GM18868 (cell line): ENCODE results near the gene CIDEA.
A peak's percentile ranks its signal among the peaks of the same experiment; 100 is the strongest.

ENCODE experiments used
- ATAC-seq: cut with Tn5 transposase; IDR thresholded peaks from one replicate; pipeline ENCODE4 v1.9.1; 2021; ENCODE audit warnings: mild to moderate bottlenecking, moderate library complexity; ENCODE audit not compliant: unreplicated experiment

The CIDEA gene

GRCh38 chr18:12296087-12296403 is 41.9 kb downstream of the CIDEA start:
- ATAC-seq = no peak

GRCh38 chr18:12296457-12296856 is 42.3 kb downstream of the CIDEA start:
- no peak for ATAC-seq

- no peak for ATAC-seq
Observed at GRCh38 chr18:12299862-12300261, 45.7 kb downstream of the CIDEA start.

GRCh38 chr18:12301263-12302005 is 47.3 kb downstream of the CIDEA start:
- no peak for ATAC-seq

- ATAC-seq = no peak
Observed at GRCh38 chr18:12302391-12303147, 48.4 kb downstream of the CIDEA start.

- no peak for ATAC-seq
Observed at GRCh38 chr18:12304351-12305210, 50.4 kb downstream of the CIDEA start.

GRCh38 chr18:12305211-12305610 is 51.0 kb downstream of the CIDEA start:
- ATAC-seq = no peak

GRCh38 chr18:12305930-12306629 is 51.9 kb downstream of the CIDEA start:
- no peak for ATAC-seq

- peak; percentile 20 for ATAC-seq
Observed at GRCh38 chr18:12306752-12307700, 52.9 kb downstream of the CIDEA start.

- peak; percentile 66 for ATAC-seq
Observed at GRCh38 chr18:12307701-12308385, 53.7 kb downstream of the CIDEA start, which contains the start of gene TUBB6. TSS of gene TUBB6 (plus strand) at chr18:12308241. CDS start at chr18:12308293, 52 bp downstream.

GRCh38 chr18:12308386-12309100 is 54.4 kb downstream of the CIDEA start:
- ATAC-seq = peak; percentile 48

GRCh38 chr18:12309683-12310198 is 55.6 kb downstream of the CIDEA start:
- no peak for ATAC-seq

- no peak for ATAC-seq
Observed at GRCh38 chr18:12310762-12311161, 56.6 kb downstream of the CIDEA start.

- no peak for ATAC-seq
Observed at GRCh38 chr18:12312976-12313375, 58.8 kb downstream of the CIDEA start.

GRCh38 chr18:12313530-12314245 is 59.5 kb downstream of the CIDEA start:
- no peak for ATAC-seq

- ATAC-seq = peak; percentile 40
Observed at GRCh38 chr18:12314591-12315305, 60.6 kb downstream of the CIDEA start.

GRCh38 chr18:12315490-12315889 is 61.3 kb downstream of the CIDEA start:
- no peak for ATAC-seq
